GM12864 (cell line): ENCODE measurements around the gene IBA57.

ENCODE experiments used
- DNase-seq: peaks from one replicate; pipeline ENCODE4 v3.0.0-alpha.2; 2011; ENCODE audit warnings: low read depth
- H3K4me3 ChIP-seq: 2 replicates; pipeline ENCODE4 v1.5.1; 2011; ENCODE audit warnings: mild to moderate bottlenecking, low read depth, low read length, control low read depth
- CTCF ChIP-seq: IDR thresholded peaks from 2 replicates; pipeline ENCODE4 v1.5.1; 2011; ENCODE audit warnings: low read depth, mild to moderate bottlenecking, moderate library complexity, low read length, control low read depth, inconsistent platforms; ENCODE audit errors: missing control alignments

Gene IBA57

DNA sequence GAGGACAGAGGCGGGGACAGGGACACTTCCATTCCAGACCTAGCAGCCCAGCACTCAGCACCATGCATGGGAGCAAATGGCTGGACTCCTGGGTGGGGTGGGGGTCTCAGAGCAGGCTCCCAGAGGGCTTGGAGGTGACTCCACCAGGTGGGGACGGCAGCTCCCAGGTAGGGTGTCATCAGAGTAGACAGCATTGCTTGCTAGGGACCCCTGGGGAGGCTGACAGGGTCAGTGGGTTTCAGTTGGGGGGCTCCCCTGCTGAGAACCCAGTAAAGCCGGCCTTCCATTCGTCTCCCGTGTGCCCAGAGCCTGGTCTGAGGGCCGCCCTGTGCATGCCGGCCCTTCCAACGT lies 20.6 kb upstream of the IBA57 start:
- no peak for TF ChIP-seq CTCF
- DNase-seq, result no peak
- H3K4me3 ChIP-seq, result no peak overlapping the region

DNA sequence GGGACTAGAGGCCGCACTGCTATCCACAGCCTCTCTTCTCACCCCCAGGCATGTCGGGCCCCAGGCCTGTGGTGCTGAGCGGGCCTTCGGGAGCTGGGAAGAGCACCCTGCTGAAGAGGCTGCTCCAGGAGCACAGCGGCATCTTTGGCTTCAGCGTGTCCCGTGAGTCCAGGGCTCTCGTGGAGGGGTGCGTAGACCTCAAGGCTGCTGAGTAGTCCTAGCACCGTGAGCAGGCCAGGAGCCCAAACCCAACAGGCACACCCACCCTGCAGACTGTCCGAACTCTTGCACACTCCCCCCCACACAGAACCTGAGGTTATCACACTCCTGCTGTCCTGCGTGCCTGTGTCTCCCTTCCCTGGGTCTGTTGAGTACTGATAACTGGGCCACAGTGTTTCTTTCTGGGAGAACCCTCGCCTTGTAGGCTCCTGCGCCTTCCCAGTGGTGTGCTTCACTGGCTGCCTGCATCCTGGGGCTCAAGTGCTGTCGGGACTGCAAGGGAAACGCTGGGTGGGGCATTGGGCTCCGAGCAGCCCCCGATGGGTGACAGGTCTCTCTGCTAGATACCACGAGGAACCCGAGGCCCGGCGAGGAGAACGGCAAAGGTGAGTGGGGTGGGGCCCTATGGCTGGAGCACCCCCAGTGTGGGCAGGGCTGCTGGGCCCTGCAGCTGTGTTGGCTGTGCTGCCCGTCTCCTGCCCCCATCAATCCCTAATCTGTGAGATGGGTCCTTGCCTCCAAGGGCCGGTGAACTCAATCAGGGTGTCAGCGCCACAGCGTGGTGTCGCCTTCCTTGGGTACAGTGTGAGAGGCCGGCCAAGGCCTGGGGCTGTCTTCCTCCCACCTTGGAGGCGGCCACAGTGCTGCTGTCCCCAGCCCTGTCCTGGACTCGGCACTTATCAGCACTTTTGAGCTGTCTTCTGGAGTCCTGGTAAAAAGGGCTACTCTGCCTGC lies 19.9 kb upstream of the IBA57 start:
- no peak for TF ChIP-seq CTCF
- DNase-seq, result no peak
- no peak overlapping the region for H3K4me3 ChIP-seq

DNA sequence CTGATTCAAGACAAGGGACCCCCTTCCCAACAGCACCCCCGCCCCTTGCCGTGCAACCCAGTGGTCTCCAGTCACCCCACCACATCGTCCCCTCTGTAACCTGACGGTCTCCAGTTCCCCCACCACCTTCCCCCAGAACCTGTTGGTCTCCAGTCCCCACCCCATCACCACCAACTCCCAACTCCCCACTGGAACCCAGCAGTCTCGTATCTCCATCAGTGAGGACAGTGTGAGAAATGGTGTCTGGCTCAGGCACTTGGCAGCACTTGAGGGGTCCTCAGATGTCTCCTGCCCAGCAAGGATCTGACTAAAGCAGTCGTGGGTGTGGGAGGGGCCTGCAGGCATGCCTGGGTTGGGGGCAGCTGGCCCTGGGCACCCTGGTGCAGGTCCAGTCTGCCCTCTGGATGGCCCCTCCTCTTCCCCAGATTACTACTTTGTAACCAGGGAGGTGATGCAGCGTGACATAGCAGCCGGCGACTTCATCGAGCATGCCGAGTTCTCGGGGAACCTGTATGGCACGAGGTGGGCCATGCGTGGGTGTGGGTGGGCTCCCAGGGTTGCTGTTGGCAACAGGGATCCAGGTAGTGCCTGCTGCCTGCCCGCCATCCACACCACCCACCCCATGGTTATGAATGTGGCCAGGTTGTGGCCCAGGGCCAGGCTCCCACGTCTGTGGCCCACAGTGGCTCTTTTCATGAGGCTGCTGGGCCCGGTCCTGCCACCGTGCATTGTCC lies 19.0 kb upstream of the IBA57 start:
- no peak overlapping the region for H3K4me3 ChIP-seq
- TF ChIP-seq CTCF, result no peak
- no peak for DNase-seq

- no peak overlapping the region for H3K4me3 ChIP-seq
- no peak for DNase-seq
- TF ChIP-seq CTCF, result no peak
These were observed 18.4 kb upstream of the IBA57 start for GRCh38 chr1:228147151-228147693.

GRCh38 chr1:228147768-228148167 lies 17.8 kb upstream of the IBA57 start:
- no peak for DNase-seq
- TF ChIP-seq CTCF, result no peak
- H3K4me3 ChIP-seq, result no peak overlapping the region

- no peak overlapping the region for H3K4me3 ChIP-seq
- no peak for DNase-seq
- no peak for TF ChIP-seq CTCF
These were observed 17.3 kb upstream of the IBA57 start for GRCh38 chr1:228148196-228148861.
